Activated naive CD4-positive, alpha-beta T cell (primary cell): Measurements from ENCODE around the gene TFAM.

Experiments
- DNase-seq, 4 experiments: peaks; one replicate each; lab custom pipeline; 2025; lab: John Stamatoyannopoulos, UW

TFAM gene

GRCh38 chr10:58384999-58385783, at the start of gene TFAM:
Gene TFAM (plus strand): TSS chr10:58385410. CDS start chr10:58385548, 138 bp downstream.
- peak; percentile 95 to 97 (median 96) for DNase-seq

- DNase-seq, result no peak
These were observed 49.0 kb upstream of the TFAM start for GRCh38 chr10:58336242-58336641.

- DNase-seq, result no peak
These were observed 43.8 kb upstream of the TFAM start for GRCh38 chr10:58341422-58341821.

- no peak for DNase-seq
These were observed 43.3 kb upstream of the TFAM start for GRCh38 chr10:58341947-58342346.

- DNase-seq, result no peak
These were observed 37.2 kb upstream of the TFAM start for GRCh38 chr10:58347967-58348366.

GRCh38 chr10:58348571-58349033, 36.6 kb upstream of the TFAM start:
- DNase-seq, result no peak

GRCh38 chr10:58350023-58350422, 35.2 kb upstream of the TFAM start:
- DNase-seq, result no peak

- DNase-seq, result no peak
These were observed 34.4 kb upstream of the TFAM start for GRCh38 chr10:58350619-58351323.

- no peak for DNase-seq
These were observed 33.3 kb upstream of the TFAM start for GRCh38 chr10:58351616-58352578.

- DNase-seq, result no peak
These were observed 32.1 kb upstream of the TFAM start for GRCh38 chr10:58352956-58353610.

GRCh38 chr10:58356756-58357155, 28.5 kb upstream of the TFAM start:
- DNase-seq, result no peak

GRCh38 chr10:58358314-58358933, 26.8 kb upstream of the TFAM start:
- DNase-seq, result no peak

- DNase-seq, result no peak
These were observed 26.3 kb upstream of the TFAM start for GRCh38 chr10:58358947-58359346.

GRCh38 chr10:58359541-58359940, 25.7 kb upstream of the TFAM start:
- no peak for DNase-seq

GRCh38 chr10:58360412-58361004, 24.7 kb upstream of the TFAM start:
- DNase-seq, result no peak

GRCh38 chr10:58361353-58361752, 23.9 kb upstream of the TFAM start:
- DNase-seq, result no peak

GRCh38 chr10:58362027-58362789, 23.0 kb upstream of the TFAM start:
- DNase-seq, result no peak

GRCh38 chr10:58367069-58367468, 18.1 kb upstream of the TFAM start:
- no peak for DNase-seq

GRCh38 chr10:58371473-58371872, 13.7 kb upstream of the TFAM start:
- no peak for DNase-seq
